HG03025 (cell line): ENCODE results near the gene PVALEF.

Source experiments
- ATAC-seq: cut with Tn5 transposase; IDR thresholded peaks from one replicate; pipeline ENCODE4 v1.9.1; 2021; ENCODE audit warnings: mild to moderate bottlenecking, moderate library complexity; ENCODE audit not compliant: unreplicated experiment, low FRiP score

Gene PVALEF

GRCh38 chr17:81165246-81166032 is at the start of gene PVALEF:
TSS of gene PVALEF (plus strand) at chr17:81165507. CDS start at chr17:81181227, 15,720 bp downstream.
- ATAC-seq: no peak

GRCh38 chr17:81115749-81116464 is 49.4 kb upstream of the PVALEF start:
- ATAC-seq: no peak

- ATAC-seq: no peak
Measured at GRCh38 chr17:81116704-81117103, 48.6 kb upstream of the PVALEF start.

GRCh38 chr17:81117672-81118198 is 47.6 kb upstream of the PVALEF start:
- ATAC-seq: no peak

- no peak for ATAC-seq
Measured at GRCh38 chr17:81118308-81119221, 46.7 kb upstream of the PVALEF start.

- no peak for ATAC-seq
Measured at GRCh38 chr17:81119223-81120148, 45.8 kb upstream of the PVALEF start.

GRCh38 chr17:81120149-81120484 is 45.2 kb upstream of the PVALEF start:
- ATAC-seq: no peak

- ATAC-seq: no peak
Measured at GRCh38 chr17:81120695-81121621, 44.3 kb upstream of the PVALEF start.

GRCh38 chr17:81121841-81122733 is 43.2 kb upstream of the PVALEF start:
- ATAC-seq: no peak

GRCh38 chr17:81123052-81124048 is 42.0 kb upstream of the PVALEF start:
- no peak for ATAC-seq

- ATAC-seq: no peak
Measured at GRCh38 chr17:81124377-81124776, 40.9 kb upstream of the PVALEF start.

- no peak for ATAC-seq
Measured at GRCh38 chr17:81125573-81126081, 39.7 kb upstream of the PVALEF start.

GRCh38 chr17:81126281-81127132 is 38.8 kb upstream of the PVALEF start:
- no peak for ATAC-seq

- ATAC-seq: no peak
Measured at GRCh38 chr17:81127133-81127455, 38.2 kb upstream of the PVALEF start.

- no peak for ATAC-seq
Measured at GRCh38 chr17:81127526-81128177, 37.7 kb upstream of the PVALEF start.
